HG03342 (cell line): ENCODE results near the gene RABGAP1L.
"Not testable (repeated sequence)": the region's sequence is repeated elsewhere in the genome, so short reads cannot be mapped to it uniquely, and the experiment has no call there.

ENCODE experiments used
- ATAC-seq: cut with Tn5 transposase; IDR thresholded peaks from one replicate; pipeline ENCODE4 v1.9.1; 2021; ENCODE audit warnings: mild to moderate bottlenecking, moderate library complexity; ENCODE audit not compliant: unreplicated experiment

RABGAP1L gene

DNA sequence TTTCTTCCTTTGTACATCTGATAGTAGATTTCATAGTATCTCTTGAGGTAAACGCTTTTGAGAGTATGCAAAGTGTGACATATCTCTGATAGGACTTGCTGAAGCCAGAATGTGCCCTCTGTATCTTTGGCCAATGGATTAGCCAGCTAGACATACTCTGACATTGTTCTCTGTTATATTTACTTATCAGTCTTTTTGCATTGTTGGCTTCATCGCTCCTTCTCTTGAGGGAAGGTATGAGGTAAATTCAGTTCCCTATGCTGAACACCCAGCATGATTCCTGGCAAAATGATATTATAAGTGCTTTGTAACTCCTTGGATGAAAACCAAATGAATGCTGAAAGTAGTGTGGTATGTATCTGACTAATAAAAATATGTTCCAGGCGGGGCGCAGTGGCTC lies 677.2 kb downstream of the RABGAP1L start:
- ATAC-seq, result no peak

- no peak for ATAC-seq
Measured at GRCh38 chr1:174837386-174837785, 678.1 kb downstream of the RABGAP1L start.

GRCh38 chr1:174839211-174839610 lies 679.9 kb downstream of the RABGAP1L start:
- ATAC-seq, result no peak

GRCh38 chr1:174841747-174842146 lies 682.4 kb downstream of the RABGAP1L start:
- ATAC-seq, result peak; percentile 58

GRCh38 chr1:174848593-174849560 lies 689.6 kb downstream of the RABGAP1L start:
- not testable (repeated sequence) for ATAC-seq

DNA sequence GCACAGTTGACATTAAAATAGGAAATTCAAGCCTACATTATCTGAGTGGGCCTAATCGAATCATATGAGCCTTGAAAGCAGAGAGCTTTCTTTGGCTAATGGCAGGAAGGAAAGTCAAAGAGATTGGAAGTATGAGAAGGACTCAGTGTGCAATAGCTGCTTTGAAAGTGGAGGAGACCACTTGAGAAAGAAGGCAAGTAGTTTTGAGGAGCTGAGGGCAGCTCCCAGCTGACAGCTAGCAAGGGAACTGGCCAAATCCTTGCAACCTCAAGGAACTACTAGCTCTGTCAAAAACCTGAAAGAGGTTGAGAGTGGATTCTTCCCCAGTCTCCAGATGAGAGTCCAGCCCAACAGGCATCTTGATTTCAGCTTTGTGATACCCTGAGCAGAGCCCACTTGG lies 691.4 kb downstream of the RABGAP1L start:
- ATAC-seq, result no peak

GRCh38 chr1:174858301-174858700 lies 699.0 kb downstream of the RABGAP1L start:
- no peak for ATAC-seq

DNA sequence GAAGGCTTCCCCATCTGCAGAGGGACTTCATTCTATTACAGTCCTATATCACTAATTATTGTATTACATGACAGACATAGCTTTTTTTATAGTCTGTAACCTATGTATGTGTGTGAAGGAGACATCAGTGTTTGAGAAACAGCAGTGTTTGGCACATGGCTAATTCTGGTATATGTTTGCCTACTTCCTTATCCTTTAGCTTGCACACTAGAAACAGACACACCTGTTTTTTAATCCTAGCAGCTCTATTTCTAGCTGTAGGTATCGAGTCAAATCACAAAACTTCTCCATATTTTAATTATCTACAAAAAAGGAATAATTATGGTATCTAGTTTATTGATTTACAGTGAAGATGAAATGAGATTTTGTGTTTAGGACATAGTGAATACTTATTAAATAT lies 711.0 kb downstream of the RABGAP1L start:
- ATAC-seq, result no peak

- no peak for ATAC-seq
Measured at GRCh38 chr1:174871886-174872285, 712.6 kb downstream of the RABGAP1L start.

DNA sequence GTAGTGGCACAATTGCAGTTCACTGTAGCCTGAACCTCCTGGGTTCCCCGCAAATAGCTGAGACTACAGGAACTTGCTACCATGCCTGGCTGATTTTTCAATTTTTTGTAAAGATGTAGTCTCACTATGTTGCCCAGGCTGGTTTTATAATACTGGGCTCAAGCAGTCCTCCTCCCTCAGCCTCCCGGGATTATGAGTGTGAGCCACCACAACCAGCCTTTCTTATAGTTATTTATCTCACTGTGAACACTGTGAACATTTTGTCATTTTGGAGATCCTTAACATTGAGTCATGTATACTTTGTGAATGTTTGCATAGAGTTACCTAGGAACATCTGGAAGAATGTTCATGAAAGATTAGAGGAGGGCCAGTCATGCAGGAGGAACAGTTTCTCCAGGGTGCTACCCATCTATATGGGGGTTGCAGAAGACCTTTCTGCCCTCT lies 713.3 kb downstream of the RABGAP1L start:
- no peak for ATAC-seq

DNA sequence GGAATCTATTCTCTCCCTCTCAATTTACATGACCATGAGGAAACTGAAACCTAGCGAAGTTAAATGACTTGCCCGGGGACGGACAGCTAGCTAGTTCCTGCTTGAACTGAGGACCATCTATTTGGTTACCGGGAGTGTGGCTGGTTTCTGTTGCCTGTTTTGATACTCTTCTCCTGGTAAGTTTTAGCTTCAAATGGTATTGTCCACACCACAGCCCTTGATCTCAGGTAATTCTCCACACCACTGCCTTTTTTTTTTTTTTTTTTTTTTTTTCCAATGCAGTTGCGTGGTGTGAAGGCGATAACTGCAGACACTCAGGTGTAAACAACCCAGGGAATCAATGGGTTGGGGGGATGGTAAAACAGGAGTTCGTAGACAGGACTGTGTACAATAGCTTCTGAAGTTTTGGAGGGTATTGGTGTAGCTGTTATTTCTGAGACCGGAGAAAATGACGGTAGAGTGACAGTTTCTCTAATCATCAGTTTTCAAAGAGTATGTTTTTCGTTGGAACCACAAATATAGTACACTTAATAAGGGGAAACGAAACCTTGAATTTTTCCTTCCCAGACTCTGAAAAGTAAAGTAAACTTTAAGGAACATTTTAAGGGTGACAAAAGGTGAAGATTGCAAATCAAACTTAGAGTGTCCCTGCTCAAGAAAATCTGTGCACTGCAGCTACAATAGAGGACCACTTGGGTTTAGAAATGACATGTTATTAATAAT lies 715.2 kb downstream of the RABGAP1L start:
- ATAC-seq, result peak; percentile 80

DNA sequence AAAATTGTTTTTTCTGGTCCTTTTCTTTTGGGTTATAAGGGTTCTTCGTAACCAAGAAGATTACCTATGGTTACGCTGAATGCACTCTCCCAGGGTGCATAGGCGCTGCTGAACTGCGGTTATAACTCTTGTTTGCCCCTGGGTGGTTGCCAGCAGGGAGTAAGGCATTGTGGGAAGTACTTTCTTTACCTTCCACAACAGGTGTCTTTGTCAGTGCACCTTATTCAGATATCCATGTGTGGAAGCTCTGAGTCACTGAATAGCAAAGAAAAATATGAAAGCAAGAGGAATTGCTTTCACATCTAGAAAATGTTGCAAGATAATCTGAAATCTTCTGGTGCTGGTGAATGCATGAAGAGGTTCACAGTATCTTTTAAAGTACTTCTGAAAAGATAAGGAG lies 716.0 kb downstream of the RABGAP1L start:
- no peak for ATAC-seq

DNA sequence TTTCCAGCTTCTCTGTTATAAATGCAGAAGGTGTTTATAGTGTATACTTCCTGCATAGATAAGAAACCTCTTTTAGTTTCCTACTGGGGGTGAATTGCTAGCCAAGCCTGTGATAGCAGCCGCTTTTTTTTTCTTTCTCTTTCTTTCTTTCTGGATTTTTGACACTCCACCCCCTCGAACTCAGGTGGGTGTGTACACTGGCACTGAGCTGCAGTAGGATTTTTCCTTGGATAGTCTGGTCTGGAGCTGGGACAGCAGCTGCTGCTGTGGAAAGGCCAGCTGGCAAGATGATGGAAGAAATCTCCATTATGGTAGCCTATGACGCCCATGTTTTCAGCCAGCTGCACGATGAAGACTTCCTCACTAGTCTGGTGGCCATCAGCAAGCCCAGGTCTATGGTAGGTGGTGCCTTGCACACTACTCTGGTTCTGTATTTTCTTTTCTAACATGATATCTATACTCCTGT lies 717.9 kb downstream of the RABGAP1L start:
- ATAC-seq, result no peak

DNA sequence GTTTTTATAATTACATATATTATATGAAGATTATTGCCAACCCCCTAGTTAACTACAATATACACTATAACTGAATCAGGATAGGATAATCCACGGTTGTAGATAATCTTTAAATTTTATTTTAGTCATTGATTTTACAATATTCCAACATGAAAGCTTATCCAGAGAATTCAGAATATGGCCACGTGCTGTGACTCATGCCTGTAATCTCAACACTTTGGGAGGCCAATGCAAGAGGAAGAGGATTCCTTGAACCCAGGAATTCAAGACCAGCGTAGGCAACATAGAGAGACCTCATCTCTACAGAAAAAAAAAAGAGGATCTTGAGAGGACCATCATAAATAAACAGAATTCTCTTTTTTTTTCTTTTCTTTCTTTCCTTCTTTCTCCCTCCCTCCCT lies 720.9 kb downstream of the RABGAP1L start:
- ATAC-seq, result no peak

GRCh38 chr1:174883409-174883808 lies 724.1 kb downstream of the RABGAP1L start:
- no peak for ATAC-seq

DNA sequence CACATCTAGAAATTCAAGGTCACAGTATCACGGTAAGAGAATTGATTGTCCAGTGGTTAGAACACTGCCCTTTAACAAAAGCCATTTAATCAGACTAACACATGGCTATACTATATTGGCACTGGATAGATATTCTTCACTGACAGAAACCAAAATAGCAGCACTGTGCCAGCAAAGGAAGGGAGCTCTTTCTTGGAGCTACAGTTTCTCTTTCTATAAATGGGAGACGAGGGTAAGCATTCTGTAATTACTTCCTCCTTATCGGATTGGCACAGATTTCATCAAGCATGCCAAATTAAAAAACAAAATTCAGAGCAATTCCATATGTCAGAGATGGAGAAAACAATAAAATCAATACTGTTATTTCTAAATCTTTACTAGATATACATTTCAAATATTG lies 724.7 kb downstream of the RABGAP1L start:
- ATAC-seq, result no peak

DNA sequence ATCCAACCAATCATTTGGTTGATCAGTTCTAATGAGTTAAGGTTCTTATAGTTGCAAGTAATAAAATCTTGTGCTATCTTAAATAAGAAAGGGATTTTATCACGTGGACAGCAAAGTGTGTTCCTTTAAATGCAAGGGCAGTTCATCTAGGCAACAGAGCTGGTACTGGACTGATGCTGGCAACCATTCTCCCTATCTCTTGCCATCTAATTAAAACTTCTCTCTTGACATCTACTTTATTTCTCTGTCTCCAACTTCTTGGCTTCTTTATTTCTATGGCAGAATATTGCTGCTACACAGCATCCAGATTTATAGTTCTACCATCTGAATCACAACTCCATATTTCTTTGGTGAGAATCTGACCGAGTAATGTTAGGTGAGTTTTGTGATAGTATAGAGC lies 725.2 kb downstream of the RABGAP1L start:
- ATAC-seq, result no peak

GRCh38 chr1:174890024-174890423 lies 730.7 kb downstream of the RABGAP1L start:
- ATAC-seq, result no peak

GRCh38 chr1:174892016-174892415 lies 732.7 kb downstream of the RABGAP1L start:
- no peak for ATAC-seq

- ATAC-seq, result no peak
Measured at GRCh38 chr1:174894117-174894762, 734.9 kb downstream of the RABGAP1L start.

- ATAC-seq, result not testable (repeated sequence)
Measured at GRCh38 chr1:174895610-174896009, 736.3 kb downstream of the RABGAP1L start.
